Measurements from ENCODE around the gene CD74.

- TF ChIP-seq CTCF (IDR thresholded peaks at IDR 0.05) (peak; percentile 65 to 96 (median 92)), POLR2A (IDR thresholded peaks at IDR 0.05) (peak in 1 of 2 donors; percentile 87)
These were observed 37.0 kb upstream of the CD74 start, which contains the start of gene RPS14 for GRCh38 chr5:150449517-150450339.

Data from thyroid gland (tissue), 4 donors.